ENCODE measurements around the gene TGFBR3.

TGFBR3 gene

DNA sequence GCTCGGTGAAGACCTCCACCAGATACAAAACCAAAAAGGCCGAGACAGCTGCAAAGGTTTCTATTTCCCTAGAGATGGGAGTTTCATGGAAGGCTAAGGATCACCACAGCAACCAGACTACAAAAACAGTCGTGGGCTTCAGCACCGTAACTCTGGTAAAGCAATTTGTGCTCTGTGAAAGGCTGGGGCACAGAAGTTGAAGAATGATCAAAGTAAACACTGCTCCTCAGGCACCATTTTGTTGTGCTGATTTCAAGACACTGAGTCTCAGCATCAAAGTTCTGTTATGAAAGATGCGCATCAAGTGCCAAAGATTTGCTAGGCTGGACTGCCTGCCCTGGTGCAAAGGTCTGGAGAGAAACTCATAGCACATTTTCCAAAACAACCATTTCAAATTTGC lies 116.2 kb downstream of the TGFBR3 start:
- no peak overlapping the region for H3K4me3 ChIP-seq (ENCODE audit: low read depth, low read length)
- TF ChIP-seq, protein P1, sequence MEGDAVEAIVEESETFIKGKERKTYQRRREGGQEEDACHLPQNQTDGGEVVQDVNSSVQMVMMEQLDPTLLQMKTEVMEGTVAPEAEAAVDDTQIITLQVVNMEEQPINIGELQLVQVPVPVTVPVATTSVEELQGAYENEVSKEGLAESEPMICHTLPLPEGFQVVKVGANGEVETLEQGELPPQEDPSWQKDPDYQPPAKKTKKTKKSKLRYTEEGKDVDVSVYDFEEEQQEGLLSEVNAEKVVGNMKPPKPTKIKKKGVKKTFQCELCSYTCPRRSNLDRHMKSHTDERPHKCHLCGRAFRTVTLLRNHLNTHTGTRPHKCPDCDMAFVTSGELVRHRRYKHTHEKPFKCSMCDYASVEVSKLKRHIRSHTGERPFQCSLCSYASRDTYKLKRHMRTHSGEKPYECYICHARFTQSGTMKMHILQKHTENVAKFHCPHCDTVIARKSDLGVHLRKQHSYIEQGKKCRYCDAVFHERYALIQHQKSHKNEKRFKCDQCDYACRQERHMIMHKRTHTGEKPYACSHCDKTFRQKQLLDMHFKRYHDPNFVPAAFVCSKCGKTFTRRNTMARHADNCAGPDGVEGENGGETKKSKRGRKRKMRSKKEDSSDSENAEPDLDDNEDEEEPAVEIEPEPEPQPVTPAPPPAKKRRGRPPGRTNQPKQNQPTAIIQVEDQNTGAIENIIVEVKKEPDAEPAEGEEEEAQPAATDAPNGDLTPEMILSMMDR (IDR thresholded peaks at IDR 0.05; ENCODE audit: insufficient read depth, low read depth, low read length, missing control alignments): no peak
- no peak for DNase-seq (ENCODE audit: low read depth)

DNA sequence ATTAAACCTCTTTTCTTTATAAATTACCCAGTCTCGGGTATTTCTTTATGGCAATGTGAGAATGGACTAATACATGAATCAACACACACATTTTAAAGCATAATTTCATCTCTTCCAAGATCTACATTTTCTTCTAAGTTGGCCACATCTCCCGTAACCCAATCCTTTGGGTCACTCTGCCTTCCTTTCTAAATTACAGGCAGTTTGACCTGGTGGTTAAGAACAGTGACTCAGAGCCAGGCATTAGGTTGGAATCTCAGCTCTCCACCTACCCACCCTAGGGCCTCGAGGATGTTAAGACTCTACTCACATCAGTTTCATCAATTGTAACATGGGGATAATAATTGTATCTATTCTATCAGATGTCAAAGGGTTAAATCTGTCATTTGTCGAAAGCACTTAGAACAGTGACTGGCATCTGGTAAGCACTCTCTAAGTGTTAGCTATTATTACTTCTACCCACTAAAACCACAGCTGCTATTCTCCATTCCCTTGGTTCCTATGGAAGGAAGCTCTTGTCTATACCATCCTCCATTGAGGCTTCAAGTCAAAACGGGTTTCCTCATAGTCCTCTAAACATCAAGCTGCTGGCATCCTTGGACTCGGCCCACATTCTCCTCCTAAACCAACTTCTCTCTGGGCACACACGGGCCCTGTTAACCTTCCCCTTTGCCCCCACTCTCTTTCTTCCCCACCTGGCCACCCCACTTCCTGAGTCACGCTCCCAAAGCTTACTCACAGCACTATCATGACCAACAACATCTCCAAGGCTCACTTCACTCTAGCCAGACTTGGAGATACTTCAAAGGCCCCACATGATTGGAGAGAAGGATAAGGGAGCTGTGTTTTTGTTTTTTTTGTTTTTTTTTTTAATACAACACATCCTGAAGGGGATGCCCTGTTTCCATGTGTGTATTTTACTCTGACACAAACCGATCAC lies 116.9 kb downstream of the TGFBR3 start:
- H3K4me3 ChIP-seq (ENCODE audit: low read depth, low read length): no peak overlapping the region
- DNase-seq (ENCODE audit: low read depth): no peak
- TF ChIP-seq, protein P1 (IDR thresholded peaks at IDR 0.05; ENCODE audit: insufficient read depth, low read depth, low read length, missing control alignments): no peak

DNA sequence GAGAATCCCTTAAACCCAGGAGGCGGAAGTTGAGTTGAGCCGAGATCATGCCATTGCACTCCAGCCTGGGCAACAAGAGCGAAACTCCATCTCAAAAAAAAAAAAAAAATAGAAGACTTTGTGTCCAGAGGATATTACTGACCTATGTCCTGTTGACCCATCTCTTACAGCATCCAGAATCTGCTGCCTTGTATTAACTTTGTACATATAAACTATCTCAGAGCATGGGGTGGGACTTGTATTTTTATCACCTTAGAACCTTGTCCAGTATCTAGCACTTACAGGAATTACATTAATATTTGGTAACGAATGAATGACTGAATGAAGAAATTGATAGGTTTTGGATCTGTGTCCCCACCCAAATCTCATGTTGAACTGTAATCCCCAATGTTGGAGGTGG lies 117.8 kb downstream of the TGFBR3 start:
- no peak overlapping the region for H3K4me3 ChIP-seq (ENCODE audit: low read depth, low read length)
- DNase-seq (ENCODE audit: low read depth): no peak
- TF ChIP-seq, protein P1 (IDR thresholded peaks at IDR 0.05; ENCODE audit: insufficient read depth, low read depth, low read length, missing control alignments): no peak

DNA sequence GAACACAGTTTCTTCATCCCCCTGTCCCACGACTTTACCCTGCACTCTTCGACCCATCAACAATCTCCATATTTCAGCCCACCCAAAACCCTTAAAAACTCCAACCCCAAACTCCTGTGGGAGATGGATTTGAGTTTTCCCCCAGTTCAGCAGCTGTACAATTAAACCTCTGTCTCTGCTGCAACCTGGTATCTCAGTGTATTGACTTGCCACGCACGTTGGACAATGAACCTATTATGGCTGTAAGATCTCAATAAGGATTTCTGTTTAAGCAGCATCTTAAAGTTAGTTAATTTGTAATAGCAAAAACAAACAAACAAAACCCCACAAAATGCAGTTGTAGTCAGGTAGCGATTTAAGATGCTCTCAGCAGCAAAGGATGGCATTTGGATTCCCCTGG lies 119.1 kb downstream of the TGFBR3 start:
- no peak for DNase-seq (ENCODE audit: low read depth)
- no peak overlapping the region for H3K4me3 ChIP-seq (ENCODE audit: low read depth, low read length)
- TF ChIP-seq, protein P1 (IDR thresholded peaks at IDR 0.05; ENCODE audit: insufficient read depth, low read depth, low read length, missing control alignments): no peak

DNA sequence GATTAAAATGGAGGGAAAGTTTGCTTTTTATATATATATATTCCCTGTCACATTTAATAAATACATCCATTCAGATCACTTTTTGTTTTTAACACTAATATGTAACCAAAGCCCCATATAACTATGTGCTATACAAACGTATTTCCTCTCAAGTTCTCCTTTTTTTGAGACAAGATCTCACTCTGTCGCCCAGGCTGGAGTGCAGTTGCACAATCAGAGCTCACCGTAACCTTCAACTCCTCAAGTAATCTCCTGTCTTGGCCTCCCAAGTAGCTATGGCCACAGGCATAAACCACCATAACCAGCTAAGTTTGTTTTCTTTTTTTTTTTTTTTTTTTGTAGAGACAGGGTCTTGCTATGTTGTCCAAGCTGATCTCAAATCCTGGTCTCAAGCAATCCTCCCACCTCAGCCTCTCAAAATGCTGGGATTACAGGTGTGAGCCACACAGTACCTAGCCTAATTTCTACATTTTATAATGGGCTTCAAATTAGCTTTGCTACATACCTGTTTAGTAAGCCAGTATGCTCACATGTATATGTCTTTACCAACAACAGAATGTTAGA lies 120.0 kb downstream of the TGFBR3 start:
- no peak overlapping the region for H3K4me3 ChIP-seq (ENCODE audit: low read depth, low read length)
- DNase-seq (ENCODE audit: low read depth): no peak
- TF ChIP-seq, protein P1 (IDR thresholded peaks at IDR 0.05; ENCODE audit: insufficient read depth, low read depth, low read length, missing control alignments): no peak

DNA sequence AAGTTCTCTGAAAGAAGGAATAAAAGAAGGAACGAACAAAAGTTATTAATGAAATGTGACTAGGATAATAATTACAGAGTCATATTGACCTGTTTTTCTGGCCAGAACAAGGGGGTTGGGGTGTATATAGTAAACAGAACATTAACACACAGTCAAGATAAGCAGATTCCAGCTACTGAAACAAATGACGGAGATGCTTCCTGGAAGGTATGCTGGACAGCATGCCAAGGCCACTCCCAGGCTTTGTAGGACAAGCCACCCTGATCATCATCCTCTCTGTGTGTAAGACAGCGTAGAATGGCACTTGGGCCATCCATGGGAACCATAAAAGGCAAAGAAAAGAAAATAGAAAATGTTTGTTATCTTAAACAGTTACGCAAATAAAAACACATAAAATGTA lies 120.7 kb downstream of the TGFBR3 start:
- no peak overlapping the region for H3K4me3 ChIP-seq (ENCODE audit: low read depth, low read length)
- no peak for DNase-seq (ENCODE audit: low read depth)
- TF ChIP-seq, protein P1 (IDR thresholded peaks at IDR 0.05; ENCODE audit: insufficient read depth, low read depth, low read length, missing control alignments): no peak
